Measurements from ENCODE around the gene MAP3K21. TPM values are rescaled to one million over a fixed set of nuclear protein-coding genes. Genes with fewer than 3 reads are reported as not detected.

Gene MAP3K21
- total RNA-seq: 0.65 TPM in 1 of 2 replicates, not detected in the other

GRCh38 chr1:233327651-233328141 is at the start of gene MAP3K21:
TSS of gene MAP3K21 (plus strand) at chr1:233327724. CDS start at chr1:233328029, 305 bp downstream.

GRCh38 chr1:233295237-233295974 is 32.1 kb upstream of the MAP3K21 start, which contains the start of gene PCNX2:
TSS of gene PCNX2 (minus strand) at chr1:233295725. CDS start at chr1:233295478, 247 bp downstream.

Other genes with a start within 250 kb of the MAP3K21 start
- gene PCNX2, start 32.0 kb upstream of the MAP3K21 start, total RNA-seq: 6.3 TPM in 2 replicates